ENCODE results near the gene SERBP1.

GRCh38 chr1:67394548-67394947 is 35.7 kb downstream of the SERBP1 start:
- TF ChIP-seq CTCF (IDR thresholded peaks at IDR 0.05; ENCODE audit: control extremely low read depth in 1 of 3, insufficient read depth in 1 of 3, low read depth in 1 of 3, low read length in 3 of 3) = no peak
- TF ChIP-seq RFX5 (IDR thresholded peaks at IDR 0.05; ENCODE audit: borderline replicate concordance, low read depth, low read length) = no peak
- TF ChIP-seq PHF8 (conservative IDR thresholded peaks at IDR 0.05; ENCODE audit: low read depth, low read length) = no peak
- no peak for TF ChIP-seq RXRA (IDR thresholded peaks at IDR 0.05; ENCODE audit: insufficient read depth, low read depth, low read length)
- no peak for TF ChIP-seq POLR2AphosphoS5 (IDR thresholded peaks at IDR 0.05; ENCODE audit: low read depth, low read length)
- TF ChIP-seq, protein P1, sequence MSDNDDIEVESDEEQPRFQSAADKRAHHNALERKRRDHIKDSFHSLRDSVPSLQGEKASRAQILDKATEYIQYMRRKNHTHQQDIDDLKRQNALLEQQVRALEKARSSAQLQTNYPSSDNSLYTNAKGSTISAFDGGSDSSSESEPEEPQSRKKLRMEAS (IDR thresholded peaks at IDR 0.05) = no peak
- no peak for TF ChIP-seq RAD21 (IDR thresholded peaks at IDR 0.05 in 1 of 2, conservative IDR thresholded peaks at IDR 0.05 in 1 of 2; ENCODE audit: low read depth in 2 of 2, low read length in 2 of 2)
- TF ChIP-seq NANOG (IDR thresholded peaks at IDR 0.05; ENCODE audit: insufficient read depth, low read depth, low read length, poor library complexity, severe bottlenecking) = no peak
- TF ChIP-seq POU5F1 (IDR thresholded peaks at IDR 0.05; ENCODE audit: low read depth, low read length) = no peak
- no peak for TF ChIP-seq JUND (IDR thresholded peaks at IDR 0.05; ENCODE audit: low read length)
- no peak for TF ChIP-seq EP300 (IDR thresholded peaks at IDR 0.05; ENCODE audit: borderline replicate concordance in 1 of 2, low read depth in 2 of 2, low read length in 2 of 2)
- no peak for TF ChIP-seq POLR2A (IDR thresholded peaks at IDR 0.05; ENCODE audit: control extremely low read depth in 1 of 2, low read depth in 2 of 2, low read length in 2 of 2)
- no peak for TF ChIP-seq TAF7 (optimal IDR thresholded peaks at IDR 0.05; ENCODE audit: borderline replicate concordance, low read depth, low read length)
